G401.6 (cell line): ENCODE results near the gene SPRYD3.

Experiments
- FAIRE-seq: peaks from 2 replicates; lab custom pipeline; 2012; peaks lifted over from hg19 to GRCh38; lab: Jason Lieb, UNC

The SPRYD3 gene

GRCh38 chr12:53077030-53077429 is 2.2 kb downstream of the SPRYD3 start:
- no peak for FAIRE-seq

GRCh38 chr12:53076461-53076860 is 2.7 kb downstream of the SPRYD3 start:
- no peak for FAIRE-seq

DNA sequence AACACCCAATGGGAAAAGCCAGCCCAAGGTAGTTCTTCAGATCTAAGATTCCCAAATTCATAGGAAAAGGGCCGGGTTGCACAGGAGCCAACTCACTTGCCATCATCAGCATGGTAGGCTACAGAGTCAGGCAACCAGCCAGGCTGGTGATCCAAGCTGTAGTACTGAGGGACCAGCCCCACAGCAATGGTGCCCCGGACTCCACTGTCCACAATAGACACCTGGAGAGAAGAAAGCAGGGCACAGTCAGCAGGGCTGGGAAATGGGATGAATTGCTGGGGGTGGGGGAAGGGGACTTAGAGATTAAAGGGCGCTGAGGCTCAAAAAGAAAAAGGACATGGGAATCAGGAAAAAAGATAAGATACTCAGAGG is 4.2 kb downstream of the SPRYD3 start:
- no peak for FAIRE-seq

- FAIRE-seq, result no peak
Measured at GRCh38 chr12:53074283-53074998, 4.7 kb downstream of the SPRYD3 start.

- FAIRE-seq, result no peak
Measured at GRCh38 chr12:53073881-53074280, 5.3 kb downstream of the SPRYD3 start.

GRCh38 chr12:53071591-53072551 is 7.3 kb downstream of the SPRYD3 start:
- no peak for FAIRE-seq

DNA sequence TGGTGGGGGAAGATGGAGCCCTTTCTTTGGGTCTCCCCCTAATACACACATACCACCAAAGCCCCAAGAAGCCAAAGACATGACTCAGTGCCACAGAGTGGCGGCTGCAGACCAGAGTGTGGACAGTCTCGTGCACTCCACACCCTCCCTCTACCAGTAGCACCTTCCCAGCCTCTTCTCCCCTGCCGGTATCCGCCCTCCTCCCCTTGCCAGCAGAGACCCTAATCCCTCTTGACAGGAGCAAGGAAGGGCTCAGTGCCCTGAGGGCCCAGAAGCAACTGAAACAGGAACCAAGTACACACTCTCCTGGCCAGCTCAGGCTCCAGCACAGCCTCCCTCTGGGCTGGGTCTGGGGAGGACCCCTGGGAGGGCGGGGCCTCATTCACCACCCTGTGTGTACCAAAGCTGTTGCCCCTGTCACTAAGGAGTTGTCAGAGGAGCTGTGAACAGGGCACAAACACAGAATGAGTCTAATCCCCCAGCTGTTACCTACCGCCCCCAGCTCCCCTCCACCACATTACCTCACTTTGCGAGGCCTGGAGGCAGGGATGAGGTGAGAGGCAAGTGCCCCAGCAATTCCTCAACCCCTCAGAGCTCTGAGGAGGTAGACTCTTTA is 8.2 kb downstream of the SPRYD3 start:
- FAIRE-seq, result no peak

- FAIRE-seq, result no peak
Measured at GRCh38 chr12:53069621-53070410, 9.4 kb downstream of the SPRYD3 start.

DNA sequence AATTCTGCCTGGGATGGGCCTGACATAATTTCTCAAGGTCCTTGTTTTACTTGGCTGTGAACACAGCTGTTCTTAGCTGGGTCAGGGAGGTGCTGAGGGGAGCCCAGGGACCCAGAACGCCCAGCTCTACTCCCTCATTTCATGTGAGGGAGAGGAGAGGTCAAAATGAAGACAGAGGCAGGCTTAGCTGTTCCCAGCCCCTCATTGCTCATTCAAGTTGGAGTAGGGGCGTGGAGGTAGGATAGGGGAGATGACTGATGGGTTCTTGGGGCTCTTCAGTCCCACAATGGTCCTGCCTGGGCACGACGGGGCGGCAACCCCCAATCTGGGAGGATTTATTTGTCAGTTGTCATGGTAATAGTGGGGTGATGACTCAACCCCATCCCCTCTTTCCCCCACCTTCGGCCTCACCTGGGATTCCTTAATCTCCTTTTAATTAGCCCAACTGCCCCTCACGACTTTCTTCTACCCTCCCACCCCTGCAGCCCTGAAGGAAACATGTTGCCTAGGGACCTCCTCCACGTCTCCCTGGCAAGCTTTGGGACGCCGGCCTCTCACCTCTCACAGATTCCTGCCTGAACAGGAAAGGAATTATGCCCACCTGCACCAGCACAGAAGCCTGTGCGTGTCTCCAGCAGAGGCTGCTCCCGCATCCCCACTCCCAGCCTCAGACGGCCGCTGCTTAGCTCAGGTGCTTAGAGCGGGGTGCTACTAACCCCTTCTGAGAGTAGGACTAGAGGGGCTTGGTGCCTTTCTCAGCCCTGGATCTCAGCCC is 10.2 kb downstream of the SPRYD3 start:
- no peak for FAIRE-seq

DNA sequence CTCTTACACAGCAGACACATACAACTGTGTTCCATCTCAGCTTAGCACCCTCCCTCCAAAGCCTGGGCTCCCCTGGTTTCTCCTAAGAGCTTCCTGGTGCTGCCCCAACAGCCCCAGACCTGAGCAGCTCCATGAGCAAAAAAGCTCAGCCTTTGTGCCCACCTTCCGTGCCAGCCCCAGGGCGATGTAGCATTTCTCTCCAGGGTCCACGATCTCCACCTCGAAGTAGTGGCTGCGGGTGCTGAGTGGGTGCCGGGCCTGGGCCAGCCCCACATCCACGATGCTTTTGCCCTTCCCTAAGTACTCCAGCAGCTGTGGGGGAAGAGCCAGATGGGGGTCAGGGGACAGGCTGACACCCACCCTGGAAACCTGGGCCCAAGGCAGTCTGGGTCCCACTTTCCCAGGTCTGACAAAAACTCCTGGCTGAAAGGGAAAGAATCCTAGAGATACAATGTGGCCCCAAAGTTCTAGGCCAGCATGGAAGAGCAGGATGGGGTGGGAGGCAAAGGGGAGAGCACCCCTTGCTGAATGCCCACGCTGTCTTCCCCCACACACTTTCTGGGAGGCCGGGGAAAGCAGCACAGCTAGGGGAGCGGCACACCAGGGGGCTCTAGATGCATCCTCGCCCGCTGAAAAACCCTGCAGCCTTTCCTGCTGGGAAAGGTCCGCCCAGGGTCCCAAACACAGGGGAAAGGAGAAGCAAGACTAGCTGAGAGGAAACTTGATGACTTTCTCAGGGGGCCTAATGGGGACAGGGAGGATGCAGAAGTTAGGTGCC is 11.0 kb downstream of the SPRYD3 start:
- no peak for FAIRE-seq

- FAIRE-seq, result no peak
Measured at GRCh38 chr12:53067074-53067992, 11.9 kb downstream of the SPRYD3 start.

DNA sequence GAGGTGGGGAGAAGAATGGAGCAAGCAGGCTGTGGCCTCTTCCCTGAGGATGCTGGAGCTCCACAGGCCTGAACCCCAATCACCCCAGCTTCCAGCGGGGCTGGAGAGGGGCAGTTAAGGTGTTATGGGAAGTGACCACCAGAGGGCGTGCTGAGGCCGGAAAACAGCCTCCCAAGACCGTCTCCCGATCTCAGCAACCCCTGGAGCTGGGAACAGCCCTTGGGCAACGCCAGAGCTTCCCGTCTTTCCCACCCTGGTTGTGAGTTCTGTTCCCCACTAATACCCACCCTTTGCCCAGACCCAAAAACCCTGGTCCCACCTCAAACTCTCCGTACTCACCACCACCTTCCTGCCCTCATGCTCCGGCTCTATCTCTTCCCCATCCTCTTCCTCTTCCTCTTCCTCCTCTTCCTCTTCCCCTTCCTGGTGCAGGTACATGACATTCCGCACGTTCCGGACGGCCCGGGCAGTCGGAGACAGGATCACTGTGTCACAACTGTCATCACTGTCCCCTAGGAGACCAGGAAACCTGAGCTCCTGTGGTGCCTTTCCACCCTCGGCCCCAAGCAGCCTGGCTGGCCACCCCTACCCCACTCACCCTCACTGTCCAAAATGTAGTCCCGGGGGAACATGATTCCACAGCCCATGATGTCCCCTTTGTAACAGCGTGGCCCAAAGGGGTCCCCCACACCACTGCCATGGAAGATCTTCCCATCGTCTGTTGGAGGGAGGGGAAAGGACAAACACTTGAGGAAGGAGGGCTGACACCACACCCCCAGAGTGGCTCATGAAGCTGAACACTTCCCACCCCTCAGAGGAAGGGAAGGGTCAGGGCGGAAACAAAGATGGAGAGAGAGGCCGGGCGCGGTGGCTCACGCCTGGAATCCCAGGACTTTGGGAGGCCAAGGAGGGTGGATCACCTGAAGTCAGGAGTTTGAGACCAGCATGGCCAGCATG is 12.9 kb downstream of the SPRYD3 start:
- FAIRE-seq, result peak; percentile 72

DNA sequence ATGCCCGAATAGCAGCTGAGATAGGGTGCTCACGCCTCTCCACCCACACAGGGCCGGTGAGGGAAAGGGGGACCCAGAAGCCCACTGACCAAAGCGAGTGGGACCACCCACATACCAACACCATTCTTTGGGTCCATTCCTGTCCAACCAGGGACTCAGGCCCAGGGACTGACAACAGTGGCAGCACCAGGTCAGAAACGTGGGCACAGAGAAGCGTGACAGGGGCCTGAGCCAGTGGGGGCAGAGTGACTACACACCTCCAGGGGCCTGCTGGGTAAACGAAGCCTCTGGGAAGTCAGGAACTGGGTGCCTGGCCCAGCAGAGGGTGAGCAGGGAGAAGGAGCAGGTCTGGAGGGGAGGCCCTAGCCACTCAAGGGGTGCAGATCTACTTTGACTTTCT is 13.7 kb downstream of the SPRYD3 start:
- FAIRE-seq, result no peak

- FAIRE-seq, result no peak
Measured at GRCh38 chr12:53064613-53065436, 14.4 kb downstream of the SPRYD3 start.

GRCh38 chr12:53063708-53064612 is 15.2 kb downstream of the SPRYD3 start:
- no peak for FAIRE-seq

DNA sequence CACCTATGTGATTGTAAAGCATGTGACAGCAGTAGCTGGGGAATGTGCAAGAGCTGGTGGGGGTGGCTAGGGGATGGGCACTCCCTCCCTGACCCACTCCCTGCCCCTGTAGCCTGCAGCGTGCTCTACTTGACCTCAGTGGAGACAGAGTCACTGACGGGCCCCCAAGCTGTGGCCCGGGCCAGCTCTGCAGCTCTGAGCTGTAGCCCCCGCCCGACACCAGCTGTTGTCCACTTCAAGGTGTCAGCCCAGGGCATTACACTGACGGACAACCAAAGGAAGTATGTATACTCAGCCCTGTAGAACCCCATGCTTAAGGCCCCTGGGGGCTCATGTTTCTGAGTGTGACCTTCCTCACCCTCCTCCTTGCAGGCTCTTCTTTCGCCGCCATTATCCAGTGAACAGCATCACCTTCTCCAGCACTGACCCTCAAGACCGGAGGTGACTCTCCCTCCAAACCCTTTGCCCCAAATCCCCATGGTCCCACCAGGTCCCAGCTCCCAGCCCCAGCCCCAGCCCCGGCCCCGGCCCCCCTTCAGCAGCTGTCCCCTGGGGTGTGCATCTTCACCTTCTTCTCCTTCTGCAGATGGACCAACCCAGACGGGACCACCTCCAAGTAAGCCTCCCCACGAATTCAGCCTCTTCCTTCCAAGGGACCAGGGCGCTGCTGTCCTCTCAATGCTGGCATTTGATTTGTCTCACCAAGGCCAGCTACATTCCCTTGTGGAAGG is 16.0 kb downstream of the SPRYD3 start:
- FAIRE-seq, result no peak
